HEK293 (cell line): ENCODE measurements around the gene CMTM8.

Experiments
- CTCF ChIA-PET: fragments of 350-600 bp; formaldehyde crosslinking; extraction: SDS; loops from one replicate; lab custom pipeline; 2021; ENCODE audit warnings: antibody characterized with exemption; lab: Yijun Ruan, JAX
- POLR2A ChIA-PET: fragments of 300-600 bp; formaldehyde crosslinking; extraction: SDS; loops from one replicate; lab custom pipeline; 2020; ENCODE audit warnings: antibody characterized with exemption, inconsistent platforms; lab: Yijun Ruan, JAX
- H3K27ac ChIP-seq: fragments of 200-500 bp; sonication (Bioruptor generic); 2 replicates; pipeline ENCODE4 v1.5.1; 2014; ENCODE audit warnings: low read depth, low read length, control low read depth, inconsistent platforms; ENCODE audit errors: extremely low read depth
- H3K36me3 ChIP-seq, 2 experiments: fragments of 200-500 bp in 1 of 2; sonication (Bioruptor generic) in 1 of 2; 1 replicate in 1 of 2; 2 replicates in 1 of 2; pipeline ENCODE4 v1.5.1; 2014 to 2017; ENCODE audit warnings: inconsistent platforms in 2 of 2, low read length in 2 of 2; ENCODE audit not compliant: control insufficient read depth in 2 of 2, insufficient read depth in 1 of 2
- H3K4me1 ChIP-seq: fragments of 200-500 bp; sonication (Bioruptor generic); 2 replicates; pipeline ENCODE4 v1.5.1; 2014; ENCODE audit warnings: mild to moderate bottlenecking, low read length, inconsistent platforms; ENCODE audit not compliant: control insufficient read depth, insufficient read depth
- H3K4me3 ChIP-seq: 2 replicates; pipeline ENCODE4 v1.5.1; 2011; ENCODE audit warnings: low read depth, mild to moderate bottlenecking, control low read depth, low read length, moderate library complexity
- H3K9me3 ChIP-seq: fragments of 200-500 bp; sonication (Bioruptor generic); 2 replicates; pipeline ENCODE4 v1.5.1; 2014; ENCODE audit warnings: low read depth, low read length, inconsistent platforms; ENCODE audit not compliant: control insufficient read depth, insufficient read depth
- HOXD13 ChIP-seq: sonication (generic); formaldehyde crosslinking; IDR thresholded peaks from 2 replicates; pipeline ENCODE4 v1.8.0; 2022; ENCODE audit warnings: missing genetic modification reagents, borderline replicate concordance
- IKZF3 ChIP-seq: fragments of 450-650 bp; IDR thresholded peaks from 2 replicates; pipeline ENCODE4 v1.5.0; 2018; ENCODE audit warnings: missing biosample characterization, mild to moderate bottlenecking, missing genetic modification characterization, moderate library complexity
- KLF1 ChIP-seq: fragments of 450-650 bp; formaldehyde crosslinking; IDR thresholded peaks from 2 replicates; pipeline ENCODE4 v1.5.1; 2016; ENCODE audit warnings: missing biosample characterization, missing genetic modification characterization
- PRDM1 ChIP-seq: fragments of 450-650 bp; formaldehyde crosslinking; IDR thresholded peaks from 2 replicates; pipeline ENCODE4; 2016; ENCODE audit warnings: missing biosample characterization, missing genetic modification characterization
- TCF7L2 ChIP-seq: IDR thresholded peaks from 2 replicates; pipeline ENCODE4 v1.6.1; 2011; ENCODE audit warnings: low read depth, mild to moderate bottlenecking, inconsistent platforms, low read length, moderate library complexity, borderline replicate concordance
- TRIM28 ChIP-seq: IDR thresholded peaks from 2 replicates; pipeline ENCODE4 v1.6.1; 2011; ENCODE audit warnings: low read length, control low read depth, borderline replicate concordance
- ZBTB1 ChIP-seq: fragments of 450-650 bp; formaldehyde crosslinking; IDR thresholded peaks from 2 replicates; pipeline ENCODE4 v1.5.1; 2016; ENCODE audit warnings: missing biosample characterization, missing genetic modification characterization
- ZNF121 ChIP-seq: fragments of 450-650 bp; formaldehyde crosslinking; IDR thresholded peaks from 2 replicates; pipeline ENCODE4 v1.5.1; 2016; ENCODE audit warnings: missing biosample characterization, missing genetic modification characterization
- ZNF223 ChIP-seq: fragments of 450-650 bp; formaldehyde crosslinking; IDR thresholded peaks from 2 replicates; pipeline ENCODE4 v1.5.1; 2016; ENCODE audit warnings: missing biosample characterization, missing genetic modification characterization
- ZNF266 ChIP-seq: fragments of 450-650 bp; formaldehyde crosslinking; IDR thresholded peaks from 2 replicates; pipeline ENCODE4 v1.5.1; 2016; ENCODE audit warnings: missing biosample characterization, missing genetic modification characterization, low read depth
- ZNF292 ChIP-seq: fragments of 450-650 bp; formaldehyde crosslinking; IDR thresholded peaks from 2 replicates; pipeline ENCODE4 v1.5.1; 2016; ENCODE audit warnings: low read depth, missing biosample characterization, missing genetic modification characterization, borderline replicate concordance
- ZNF311 ChIP-seq: fragments of 450-650 bp; formaldehyde crosslinking; IDR thresholded peaks from 2 replicates; pipeline ENCODE4 v1.5.1; 2017; ENCODE audit warnings: missing biosample characterization, missing genetic modification characterization, borderline replicate concordance
- ZNF529 ChIP-seq: fragments of 450-650 bp; formaldehyde crosslinking; IDR thresholded peaks from 2 replicates; pipeline ENCODE4 v1.5.1; 2017; ENCODE audit warnings: missing genetic modification characterization, missing biosample characterization; ENCODE audit not compliant: insufficient replicate concordance
- ZNF555 ChIP-seq: fragments of 450-650 bp; formaldehyde crosslinking; conservative IDR thresholded peaks from 2 replicates; pipeline ENCODE4 v1.5.1; 2017; ENCODE audit warnings: missing biosample characterization, mild to moderate bottlenecking, missing genetic modification characterization, inconsistent platforms
- ZNF560 ChIP-seq: fragments of 450-650 bp; formaldehyde crosslinking; IDR thresholded peaks from 2 replicates; pipeline ENCODE4 v1.5.1; 2017; ENCODE audit warnings: missing biosample characterization, missing genetic modification characterization, borderline replicate concordance
- ZNF621 ChIP-seq: fragments of 450-650 bp; formaldehyde crosslinking; IDR thresholded peaks from 2 replicates; pipeline ENCODE4 v1.5.1; 2017; ENCODE audit warnings: missing biosample characterization, missing genetic modification characterization
- ZNF670 ChIP-seq: fragments of 450-650 bp; formaldehyde crosslinking; IDR thresholded peaks from 2 replicates; pipeline ENCODE4 v1.5.1; 2016; ENCODE audit warnings: missing biosample characterization, missing genetic modification characterization, low read depth
- ZNF785 ChIP-seq: fragments of 450-650 bp; formaldehyde crosslinking; IDR thresholded peaks from 2 replicates; pipeline ENCODE4 v1.5.1; 2016; ENCODE audit warnings: missing biosample characterization, missing genetic modification characterization
- TF ChIP-seq, protein P1 (sequence below): fragments of 450-650 bp; IDR thresholded peaks from 2 replicates; pipeline ENCODE4 v1.5.1; 2018; ENCODE audit warnings: missing biosample characterization, mild to moderate bottlenecking, missing genetic modification characterization
- TF ChIP-seq, protein P2 (sequence below): fragments of 450-650 bp; formaldehyde crosslinking; IDR thresholded peaks from 2 replicates; pipeline ENCODE4 v1.5.1; 2017; ENCODE audit warnings: missing biosample characterization, missing genetic modification characterization
- TF ChIP-seq, protein P3 (sequence below): fragments of 450-650 bp; formaldehyde crosslinking; IDR thresholded peaks from 2 replicates; pipeline ENCODE4 v1.5.1; 2016; ENCODE audit warnings: missing biosample characterization, missing genetic modification characterization

CMTM8 gene

DNA sequence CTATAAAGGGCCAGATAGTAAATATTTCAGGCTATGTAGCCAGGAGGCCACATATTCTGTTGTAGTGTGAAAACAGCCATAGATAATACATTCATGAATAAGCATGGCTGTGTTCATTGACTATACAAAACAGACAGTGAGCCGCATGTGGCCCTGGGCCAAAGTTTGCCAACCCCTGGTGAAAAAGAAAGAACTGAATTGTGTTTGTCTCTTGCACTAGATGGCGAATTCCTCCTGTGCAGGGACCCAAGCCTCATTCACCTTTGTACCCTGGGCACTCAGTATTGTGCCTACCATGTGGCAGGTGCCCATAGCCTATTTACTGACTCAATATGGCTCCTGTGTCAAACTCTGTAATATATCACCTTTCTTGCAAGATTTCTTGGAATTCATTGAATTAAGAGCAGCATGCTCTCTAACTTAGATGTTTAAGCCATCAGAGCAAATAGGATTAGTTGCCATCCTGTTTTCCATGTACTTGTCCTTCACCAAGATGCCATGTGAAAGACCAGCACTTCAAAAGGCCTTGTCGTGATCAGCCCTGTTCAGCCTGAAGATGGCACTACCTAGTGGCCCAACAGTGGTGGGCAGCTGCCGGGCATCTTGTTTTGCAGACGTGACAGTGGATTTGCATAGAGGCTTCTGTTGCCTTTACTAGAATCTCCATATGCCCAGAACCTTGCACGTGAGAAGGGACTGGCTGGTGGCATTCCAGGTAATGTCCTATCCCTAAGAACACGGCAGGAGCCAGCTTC lies 102.3 kb downstream of the CMTM8 start:
- Histone ChIP-seq H3K36me3 (no peaks in the 10 kb centered on the region), H3K4me3 (no peak overlapping the region), H3K27ac (no peak overlapping the region), H3K4me1 (no peaks in the 10 kb centered on the region), H3K9me3 (no peaks in the 10 kb centered on the region)
- no peak for TF ChIP-seq ZNF121 (tag by site-specific recombination)
- no peak for TF ChIP-seq ZNF529
- TF ChIP-seq ZNF311: no peak
- TF ChIP-seq HOXD13 (CRISPR knock-in tag): no peak
- no peak for TF ChIP-seq IKZF3 (tag by site-specific recombination)
- TF ChIP-seq, protein P1, sequence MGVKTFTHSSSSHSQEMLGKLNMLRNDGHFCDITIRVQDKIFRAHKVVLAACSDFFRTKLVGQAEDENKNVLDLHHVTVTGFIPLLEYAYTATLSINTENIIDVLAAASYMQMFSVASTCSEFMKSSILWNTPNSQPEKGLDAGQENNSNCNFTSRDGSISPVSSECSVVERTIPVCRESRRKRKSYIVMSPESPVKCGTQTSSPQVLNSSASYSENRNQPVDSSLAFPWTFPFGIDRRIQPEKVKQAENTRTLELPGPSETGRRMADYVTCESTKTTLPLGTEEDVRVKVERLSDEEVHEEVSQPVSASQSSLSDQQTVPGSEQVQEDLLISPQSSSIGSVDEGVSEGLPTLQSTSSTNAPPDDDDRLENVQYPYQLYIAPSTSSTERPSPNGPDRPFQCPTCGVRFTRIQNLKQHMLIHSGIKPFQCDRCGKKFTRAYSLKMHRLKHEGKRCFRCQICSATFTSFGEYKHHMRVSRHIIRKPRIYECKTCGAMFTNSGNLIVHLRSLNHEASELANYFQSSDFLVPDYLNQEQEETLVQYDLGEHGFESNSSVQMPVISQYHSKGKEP (tag by site-specific recombination): no peak
- TF ChIP-seq ZBTB1 (tag by site-specific recombination): no peak
- TF ChIP-seq TCF7L2: no peak
- TF ChIP-seq, protein P2, sequence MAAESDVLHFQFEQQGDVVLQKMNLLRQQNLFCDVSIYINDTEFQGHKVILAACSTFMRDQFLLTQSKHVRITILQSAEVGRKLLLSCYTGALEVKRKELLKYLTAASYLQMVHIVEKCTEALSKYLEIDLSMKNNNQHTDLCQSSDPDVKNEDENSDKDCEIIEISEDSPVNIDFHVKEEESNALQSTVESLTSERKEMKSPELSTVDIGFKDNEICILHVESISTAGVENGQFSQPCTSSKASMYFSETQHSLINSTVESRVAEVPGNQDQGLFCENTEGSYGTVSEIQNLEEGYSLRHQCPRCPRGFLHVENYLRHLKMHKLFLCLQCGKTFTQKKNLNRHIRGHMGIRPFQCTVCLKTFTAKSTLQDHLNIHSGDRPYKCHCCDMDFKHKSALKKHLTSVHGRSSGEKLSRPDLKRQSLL (tag by site-specific recombination): no peak
- TF ChIP-seq TRIM28: no peak
- TF ChIP-seq ZNF560 (tag by site-specific recombination): no peak
- no peak for TF ChIP-seq ZNF292
- TF ChIP-seq ZNF555 (tag by site-specific recombination): no peak
- no peak for TF ChIP-seq ZNF266 (tag by site-specific recombination)
- no peak for TF ChIP-seq ZNF785 (tag by site-specific recombination)
- no peak for TF ChIP-seq KLF1 (tag by site-specific recombination)
- TF ChIP-seq ZNF223: no peak
- TF ChIP-seq ZNF670 (tag by site-specific recombination): no peak
- TF ChIP-seq ZNF621 (tag by site-specific recombination): no peak
- POLR2A ChIA-PET: no interaction called here
- CTCF ChIA-PET: no interaction called here

DNA sequence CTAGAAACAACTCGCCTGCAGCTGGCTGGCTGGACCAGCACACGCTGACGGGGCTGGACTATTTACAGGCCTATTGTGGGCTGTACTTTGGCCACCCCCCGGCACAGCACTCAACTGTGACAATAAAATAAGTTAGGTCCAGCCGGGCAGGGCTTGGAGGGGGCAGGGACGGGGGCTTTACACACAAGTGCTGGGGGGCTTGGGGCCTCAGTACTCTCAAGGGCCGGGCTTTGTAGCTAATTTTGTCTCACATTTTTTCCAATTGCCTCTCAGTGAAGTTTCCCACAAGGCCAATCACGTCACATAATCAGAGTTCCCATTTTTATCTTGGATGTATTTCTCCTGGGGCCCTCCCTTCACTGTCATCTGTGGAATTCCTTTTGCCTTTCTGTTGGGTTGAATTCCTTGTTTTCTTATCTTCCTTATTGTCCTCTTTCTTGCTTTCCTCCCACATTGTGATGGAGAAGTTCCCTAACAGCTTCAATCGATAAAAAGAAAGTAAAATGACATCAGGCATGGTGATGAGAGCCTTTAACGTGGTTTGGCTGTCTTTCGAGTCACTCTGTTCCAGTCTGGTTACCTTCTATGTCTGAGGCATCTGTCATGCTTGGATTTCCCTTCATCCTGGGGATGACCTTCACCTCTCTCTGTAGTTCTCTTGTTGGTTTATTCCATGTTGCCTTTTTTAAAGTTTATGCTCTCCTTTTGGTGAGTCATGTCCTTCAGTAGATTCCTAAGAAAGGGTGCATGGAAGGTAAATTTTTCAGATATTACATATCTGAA lies 109.1 kb downstream of the CMTM8 start:
- Histone ChIP-seq H3K9me3 (no peaks in the 10 kb centered on the region), H3K4me3 (no peak overlapping the region), H3K4me1 (no peaks in the 10 kb centered on the region), H3K36me3 (no peaks in the 10 kb centered on the region), H3K27ac (no peak overlapping the region)
- TF ChIP-seq PRDM1: 0 out of 2 replicates have a peak, but pooled peaks have one; percentile 5
- TF ChIP-seq, protein P3, sequence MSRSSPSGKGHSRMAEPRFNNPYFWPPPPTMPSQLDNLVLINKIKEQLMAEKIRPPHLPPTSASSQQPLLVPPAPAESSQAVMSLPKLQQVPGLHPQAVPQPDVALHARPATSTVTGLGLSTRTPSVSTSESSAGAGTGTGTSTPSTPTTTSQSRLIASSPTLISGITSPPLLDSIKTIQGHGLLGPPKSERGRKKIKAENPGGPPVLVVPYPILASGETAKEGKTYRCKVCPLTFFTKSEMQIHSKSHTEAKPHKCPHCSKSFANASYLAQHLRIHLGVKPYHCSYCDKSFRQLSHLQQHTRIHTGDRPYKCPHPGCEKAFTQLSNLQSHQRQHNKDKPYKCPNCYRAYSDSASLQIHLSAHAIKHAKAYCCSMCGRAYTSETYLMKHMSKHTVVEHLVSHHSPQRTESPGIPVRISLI (tag by site-specific recombination): no peak
- ChIA-PET POLR2A (no interaction called here), CTCF (interaction anchor here (0.6 to 1.3 kb wide), 5 partner anchors 27 to 336 kb away, joined by 3 to 8 read pairs (median 4); no protein-coding TSS in a partner anchor)
